ENCODE results near the gene OR2H2. TPM values are rescaled to one million over a fixed set of nuclear protein-coding genes. Genes with fewer than 3 reads are reported as not detected.

Gene OR2H2
- total and polyA plus RNA-seq, 2 of the 13 experiments (the other 11 are each of a cell fraction or from before 2014, with no cell fraction given) = not detected

DNA sequence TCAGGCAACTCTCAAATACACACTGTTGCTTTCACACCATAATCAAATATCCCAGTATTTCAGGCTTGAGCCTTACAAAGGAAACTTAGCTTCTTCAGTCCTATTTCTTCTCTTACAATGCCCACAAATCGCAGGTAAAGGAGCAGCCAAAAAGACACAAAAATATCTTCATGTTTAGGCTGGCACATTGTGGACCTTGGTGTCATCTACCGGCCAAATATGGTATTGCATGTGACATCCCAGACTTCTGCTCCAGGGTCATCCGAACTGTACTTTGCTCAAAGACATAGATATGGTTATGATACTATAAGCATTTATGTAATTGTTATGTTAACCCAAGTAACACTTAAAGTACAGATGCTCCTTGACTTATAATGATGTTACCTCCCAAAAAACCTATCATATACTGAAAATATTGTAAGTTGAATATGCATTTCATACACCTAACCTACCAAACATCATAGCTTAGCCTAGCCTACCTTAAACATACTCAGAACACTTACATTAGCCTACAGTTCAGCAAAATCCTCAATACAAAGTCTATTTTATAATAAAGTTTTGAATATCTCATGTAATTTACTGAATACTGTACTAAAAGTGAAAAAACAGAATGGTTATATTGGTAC is 4.6 kb downstream of the OR2H2 start (continued):
- TF ChIP-seq, protein P1, sequence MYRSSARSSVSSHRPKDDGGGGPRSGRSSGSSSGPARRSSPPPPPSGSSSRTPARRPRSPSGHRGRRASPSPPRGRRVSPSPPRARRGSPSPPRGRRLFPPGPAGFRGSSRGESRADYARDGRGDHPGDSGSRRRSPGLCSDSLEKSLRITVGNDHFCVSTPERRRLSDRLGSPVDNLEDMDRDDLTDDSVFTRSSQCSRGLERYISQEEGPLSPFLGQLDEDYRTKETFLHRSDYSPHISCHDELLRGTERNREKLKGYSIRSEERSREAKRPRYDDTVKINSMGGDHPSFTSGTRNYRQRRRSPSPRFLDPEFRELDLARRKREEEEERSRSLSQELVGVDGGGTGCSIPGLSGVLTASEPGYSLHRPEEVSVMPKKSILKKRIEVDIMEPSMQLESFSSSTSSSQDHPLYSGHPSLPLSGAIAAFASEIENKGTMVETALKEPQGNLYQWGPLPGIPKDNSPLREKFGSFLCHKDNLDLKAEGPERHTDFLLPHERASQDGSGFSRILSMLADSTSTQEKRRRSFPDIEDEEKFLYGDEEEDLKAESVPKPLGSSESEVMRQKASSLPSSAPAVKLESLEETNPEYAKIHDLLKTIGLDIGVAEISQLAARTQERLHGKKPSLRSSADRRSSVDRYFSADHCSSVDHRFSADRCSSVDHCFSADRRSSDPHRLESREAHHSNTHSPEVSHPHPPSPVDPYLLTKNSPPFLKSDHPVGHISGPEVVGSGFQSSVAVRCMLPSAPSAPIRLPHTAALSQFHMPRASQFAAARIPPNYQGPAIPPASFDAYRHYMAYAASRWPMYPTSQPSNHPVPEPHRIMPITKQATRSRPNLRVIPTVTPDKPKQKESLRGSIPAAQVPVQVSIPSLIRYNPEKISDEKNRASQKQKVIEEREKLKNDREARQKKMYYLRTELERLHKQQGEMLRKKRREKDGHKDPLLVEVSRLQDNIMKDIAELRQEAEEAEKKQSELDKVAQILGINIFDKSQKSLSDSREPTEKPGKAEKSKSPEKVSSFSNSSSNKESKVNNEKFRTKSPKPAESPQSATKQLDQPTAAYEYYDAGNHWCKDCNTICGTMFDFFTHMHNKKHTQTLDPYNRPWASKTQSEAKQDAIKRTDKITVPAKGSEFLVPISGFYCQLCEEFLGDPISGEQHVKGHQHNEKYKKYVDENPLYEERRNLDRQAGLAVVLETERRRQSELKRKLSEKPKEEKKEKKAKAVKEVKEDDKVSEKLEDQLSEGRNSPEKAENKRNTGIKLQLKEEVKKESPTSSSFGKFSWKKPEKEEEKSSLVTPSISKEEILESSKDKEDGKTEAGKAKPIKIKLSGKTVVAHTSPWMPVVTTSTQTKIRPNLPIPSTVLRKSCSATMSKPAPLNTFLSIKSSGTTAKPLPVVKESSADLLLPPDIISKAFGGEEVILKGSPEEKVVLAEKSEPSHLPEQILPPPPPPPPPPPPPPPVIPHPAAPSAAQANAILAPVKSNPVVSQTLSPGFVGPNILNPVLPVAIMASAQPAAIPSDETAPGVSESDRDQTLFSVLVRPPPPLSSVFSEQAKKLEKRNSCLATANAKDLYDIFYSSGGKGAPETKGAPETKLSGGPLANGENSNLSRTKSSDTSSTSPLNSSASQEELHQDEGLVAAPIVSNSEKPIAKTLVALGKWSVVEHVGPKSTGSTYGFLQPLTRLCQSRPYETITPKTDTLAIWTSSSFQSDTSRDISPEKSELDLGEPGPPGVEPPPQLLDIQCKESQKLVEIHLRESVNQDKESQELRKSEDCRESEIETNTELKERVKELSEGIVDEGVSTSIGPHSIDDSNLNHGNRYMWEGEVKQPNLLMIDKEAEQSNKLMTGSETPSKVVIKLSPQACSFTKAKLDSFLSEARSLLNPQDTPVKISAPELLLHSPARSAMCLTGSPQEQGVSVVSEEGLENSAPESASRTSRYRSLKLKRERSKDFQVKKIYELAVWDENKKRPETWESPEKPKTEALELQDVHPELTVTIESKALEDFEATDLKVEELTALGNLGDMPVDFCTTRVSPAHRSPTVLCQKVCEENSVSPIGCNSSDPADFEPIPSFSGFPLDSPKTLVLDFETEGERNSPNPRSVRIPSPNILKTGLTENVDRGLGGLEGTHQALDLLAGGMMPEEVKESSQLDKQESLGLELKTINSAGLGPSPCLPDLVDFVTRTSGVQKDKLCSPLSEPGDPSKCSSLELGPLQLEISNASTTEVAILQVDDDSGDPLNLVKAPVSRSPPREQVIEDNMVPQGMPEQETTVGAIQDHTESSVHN (CRISPR knock-in tag; IDR thresholded peaks at IDR 0.05) = no peak
- no peak for TF ChIP-seq ZNF552 (CRISPR knock-in tag; IDR thresholded peaks at IDR 0.05; ENCODE audit: borderline replicate concordance)
- 0 out of 2 replicates have a peak, but pooled peaks have one; percentile 31 for TF ChIP-seq FOXK1 (CRISPR knock-in tag; IDR thresholded peaks at IDR 0.05; ENCODE audit: borderline replicate concordance, low read depth)
- TF ChIP-seq KLF16 (CRISPR knock-in tag; IDR thresholded peaks at IDR 0.05) = peak in 1 of 2 experiments; percentile 45; a peak in 1 of 4 replicates
- no peak for TF ChIP-seq PLRG1 (conservative IDR thresholded peaks at IDR 0.05)
- no peak for TF ChIP-seq ZBTB38 (CRISPR knock-in tag; IDR thresholded peaks at IDR 0.05)
- TF ChIP-seq SIN3A (IDR thresholded peaks at IDR 0.05; ENCODE audit: borderline replicate concordance, low read depth, low read length) = no peak
- no peak for TF ChIP-seq CREM (IDR thresholded peaks at IDR 0.05)
- TF ChIP-seq CREM (CRISPR knock-in tag; IDR thresholded peaks at IDR 0.05) = no peak
- TF ChIP-seq FOSL1 (CRISPR knock-in tag; IDR thresholded peaks at IDR 0.05; ENCODE audit: borderline replicate concordance) = no peak
- no peak for TF ChIP-seq ZNF180 (CRISPR knock-in tag; IDR thresholded peaks at IDR 0.05; ENCODE audit: borderline replicate concordance, low read depth)
- TF ChIP-seq, protein P2, sequence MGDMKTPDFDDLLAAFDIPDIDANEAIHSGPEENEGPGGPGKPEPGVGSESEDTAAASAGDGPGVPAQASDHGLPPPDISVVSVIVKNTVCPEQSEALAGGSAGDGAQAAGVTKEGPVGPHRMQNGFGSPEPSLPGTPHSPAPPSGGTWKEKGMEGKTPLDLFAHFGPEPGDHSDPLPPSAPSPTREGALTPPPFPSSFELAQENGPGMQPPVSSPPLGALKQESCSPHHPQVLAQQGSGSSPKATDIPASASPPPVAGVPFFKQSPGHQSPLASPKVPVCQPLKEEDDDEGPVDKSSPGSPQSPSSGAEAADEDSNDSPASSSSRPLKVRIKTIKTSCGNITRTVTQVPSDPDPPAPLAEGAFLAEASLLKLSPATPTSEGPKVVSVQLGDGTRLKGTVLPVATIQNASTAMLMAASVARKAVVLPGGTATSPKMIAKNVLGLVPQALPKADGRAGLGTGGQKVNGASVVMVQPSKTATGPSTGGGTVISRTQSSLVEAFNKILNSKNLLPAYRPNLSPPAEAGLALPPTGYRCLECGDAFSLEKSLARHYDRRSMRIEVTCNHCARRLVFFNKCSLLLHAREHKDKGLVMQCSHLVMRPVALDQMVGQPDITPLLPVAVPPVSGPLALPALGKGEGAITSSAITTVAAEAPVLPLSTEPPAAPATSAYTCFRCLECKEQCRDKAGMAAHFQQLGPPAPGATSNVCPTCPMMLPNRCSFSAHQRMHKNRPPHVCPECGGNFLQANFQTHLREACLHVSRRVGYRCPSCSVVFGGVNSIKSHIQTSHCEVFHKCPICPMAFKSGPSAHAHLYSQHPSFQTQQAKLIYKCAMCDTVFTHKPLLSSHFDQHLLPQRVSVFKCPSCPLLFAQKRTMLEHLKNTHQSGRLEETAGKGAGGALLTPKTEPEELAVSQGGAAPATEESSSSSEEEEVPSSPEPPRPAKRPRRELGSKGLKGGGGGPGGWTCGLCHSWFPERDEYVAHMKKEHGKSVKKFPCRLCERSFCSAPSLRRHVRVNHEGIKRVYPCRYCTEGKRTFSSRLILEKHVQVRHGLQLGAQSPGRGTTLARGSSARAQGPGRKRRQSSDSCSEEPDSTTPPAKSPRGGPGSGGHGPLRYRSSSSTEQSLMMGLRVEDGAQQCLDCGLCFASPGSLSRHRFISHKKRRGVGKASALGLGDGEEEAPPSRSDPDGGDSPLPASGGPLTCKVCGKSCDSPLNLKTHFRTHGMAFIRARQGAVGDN (CRISPR knock-in tag; IDR thresholded peaks at IDR 0.05) = no peak
- TF ChIP-seq, protein P3, sequence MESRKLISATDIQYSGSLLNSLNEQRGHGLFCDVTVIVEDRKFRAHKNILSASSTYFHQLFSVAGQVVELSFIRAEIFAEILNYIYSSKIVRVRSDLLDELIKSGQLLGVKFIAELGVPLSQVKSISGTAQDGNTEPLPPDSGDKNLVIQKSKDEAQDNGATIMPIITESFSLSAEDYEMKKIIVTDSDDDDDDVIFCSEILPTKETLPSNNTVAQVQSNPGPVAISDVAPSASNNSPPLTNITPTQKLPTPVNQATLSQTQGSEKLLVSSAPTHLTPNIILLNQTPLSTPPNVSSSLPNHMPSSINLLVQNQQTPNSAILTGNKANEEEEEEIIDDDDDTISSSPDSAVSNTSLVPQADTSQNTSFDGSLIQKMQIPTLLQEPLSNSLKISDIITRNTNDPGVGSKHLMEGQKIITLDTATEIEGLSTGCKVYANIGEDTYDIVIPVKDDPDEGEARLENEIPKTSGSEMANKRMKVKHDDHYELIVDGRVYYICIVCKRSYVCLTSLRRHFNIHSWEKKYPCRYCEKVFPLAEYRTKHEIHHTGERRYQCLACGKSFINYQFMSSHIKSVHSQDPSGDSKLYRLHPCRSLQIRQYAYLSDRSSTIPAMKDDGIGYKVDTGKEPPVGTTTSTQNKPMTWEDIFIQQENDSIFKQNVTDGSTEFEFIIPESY (CRISPR knock-in tag; IDR thresholded peaks at IDR 0.05) = no peak
- TF ChIP-seq ZNF256 (CRISPR knock-in tag; conservative IDR thresholded peaks at IDR 0.05) = no peak
- no peak for TF ChIP-seq JARID2 (CRISPR knock-in tag; IDR thresholded peaks at IDR 0.05; ENCODE audit: insufficient replicate concordance)
- no peak for TF ChIP-seq BCL6 (CRISPR knock-in tag; IDR thresholded peaks at IDR 0.05)

Measured in HepG2 (cell line).